Raji (cell line): ENCODE measurements around the gene TBL1X.

Source experiments
- POLR2A ChIP-seq: IDR thresholded peaks from 2 replicates; pipeline ENCODE4 v1.6.1; 2011; ENCODE audit warnings: low read depth, low read length, control low read depth; ENCODE audit not compliant: insufficient read depth

TBL1X gene

GRCh38 chrX:9605484-9605883, 140.6 kb downstream of the TBL1X start:
- TF ChIP-seq POLR2A, result no peak

GRCh38 chrX:9606971-9607370, 142.1 kb downstream of the TBL1X start:
- TF ChIP-seq POLR2A, result no peak

DNA sequence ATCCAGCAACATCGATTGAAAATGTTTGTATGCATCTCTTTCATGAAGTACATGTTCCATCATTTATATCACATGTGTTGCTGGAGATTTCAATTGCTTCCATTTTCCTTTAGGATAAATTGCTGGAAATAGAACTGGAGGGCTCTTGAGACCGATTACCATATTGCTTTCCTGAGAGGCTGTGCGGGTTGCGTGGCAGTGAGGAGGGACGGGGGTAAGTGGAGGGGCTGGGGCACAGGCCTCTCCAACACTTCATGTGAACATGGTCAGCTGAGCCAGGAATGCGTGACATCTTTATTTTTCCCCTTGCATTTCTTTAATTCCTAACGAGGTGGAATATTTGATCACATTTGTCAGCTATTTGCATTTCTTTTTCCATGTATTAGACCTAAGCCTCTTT, 144.6 kb downstream of the TBL1X start:
- TF ChIP-seq POLR2A, result no peak

DNA sequence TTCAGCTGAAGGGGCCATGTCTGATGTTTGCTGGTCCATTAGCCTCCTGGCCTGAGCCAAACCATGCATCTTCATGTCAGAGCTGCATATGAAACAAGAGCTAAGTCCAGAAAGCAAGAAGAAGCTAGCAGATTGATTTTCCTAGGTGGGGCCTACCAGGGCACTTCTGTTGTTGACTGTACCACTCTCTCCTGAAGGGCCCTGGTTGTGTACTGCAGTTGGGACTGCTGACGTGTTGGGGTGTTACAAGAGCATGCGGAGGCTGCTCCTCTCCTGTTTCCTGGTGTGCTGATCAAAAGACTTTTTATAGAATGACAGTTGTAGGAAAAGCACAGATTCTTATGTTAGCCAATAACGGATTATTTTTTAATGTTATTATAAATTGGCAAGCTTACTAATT, 145.1 kb downstream of the TBL1X start:
- no peak for TF ChIP-seq POLR2A

DNA sequence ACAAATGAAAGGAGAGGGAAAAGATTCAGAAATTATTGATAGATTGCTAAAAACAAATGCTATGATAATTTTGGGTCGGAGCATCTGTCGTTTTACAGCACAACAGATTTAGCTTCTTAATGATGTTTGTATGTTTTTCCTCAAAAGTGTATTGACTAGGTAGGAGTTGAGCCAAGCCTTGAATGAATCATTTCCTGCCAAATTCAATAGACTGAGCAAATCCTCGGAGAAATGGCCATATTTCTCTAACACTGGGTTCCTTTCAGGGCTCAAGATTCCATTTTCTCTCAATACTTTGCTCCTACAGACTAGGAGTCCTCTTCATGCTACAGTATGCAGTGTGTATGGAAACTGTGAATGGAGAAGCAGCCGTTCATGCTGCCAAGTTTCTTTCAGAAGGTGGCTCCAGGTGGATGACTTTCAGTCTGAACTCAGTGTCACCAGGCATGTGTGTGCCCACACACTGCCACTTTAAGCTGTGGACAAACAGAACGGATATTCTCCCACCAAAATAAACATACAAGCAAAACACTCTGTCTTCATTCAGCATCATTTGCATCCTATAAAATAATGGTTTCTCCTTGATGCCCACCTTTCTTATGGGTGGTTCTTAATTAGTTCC, 146.0 kb downstream of the TBL1X start:
- no peak for TF ChIP-seq POLR2A

- TF ChIP-seq POLR2A, result no peak
Measured at GRCh38 chrX:9611436-9612145, 146.7 kb downstream of the TBL1X start.

- TF ChIP-seq POLR2A, result no peak
Measured at GRCh38 chrX:9612146-9612505, 147.3 kb downstream of the TBL1X start.

DNA sequence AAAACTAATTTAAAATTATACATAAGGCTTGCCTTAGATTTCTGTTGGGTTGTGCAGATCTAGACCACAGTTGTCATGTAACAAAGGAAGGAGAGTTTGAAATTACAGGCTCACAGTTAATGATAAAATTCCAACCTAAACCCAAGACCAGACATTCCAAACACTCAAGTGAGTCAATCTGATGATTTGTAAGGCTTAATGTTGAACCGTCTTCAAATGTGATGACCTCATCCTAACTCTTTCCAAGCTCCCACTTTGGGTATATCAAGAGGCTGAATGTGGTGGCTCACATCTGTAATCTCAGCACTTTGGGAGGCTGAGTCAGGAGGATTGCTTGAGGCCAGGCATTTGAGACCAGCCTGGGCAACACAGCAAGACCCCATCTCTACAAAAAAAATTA, 149.2 kb downstream of the TBL1X start:
- no peak for TF ChIP-seq POLR2A

DNA sequence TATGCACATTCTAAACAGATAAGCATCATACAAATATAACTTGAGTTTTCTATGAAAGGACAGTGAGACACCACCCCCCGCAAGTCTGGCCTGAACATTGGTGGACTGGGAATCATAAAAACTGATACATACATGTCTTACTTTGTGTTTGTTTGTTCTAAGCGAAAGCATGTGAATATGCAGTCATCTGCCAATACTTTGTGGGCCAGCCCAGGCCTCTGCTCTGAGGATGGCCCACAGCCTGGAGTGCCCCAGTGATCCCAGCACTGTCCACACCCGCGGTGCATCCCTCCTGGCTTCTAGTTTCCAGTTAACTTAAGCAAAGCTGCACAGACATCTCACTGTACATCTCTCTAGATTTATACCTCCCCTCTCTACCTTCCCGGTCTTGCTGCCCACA, 154.3 kb downstream of the TBL1X start:
- TF ChIP-seq POLR2A, result no peak

DNA sequence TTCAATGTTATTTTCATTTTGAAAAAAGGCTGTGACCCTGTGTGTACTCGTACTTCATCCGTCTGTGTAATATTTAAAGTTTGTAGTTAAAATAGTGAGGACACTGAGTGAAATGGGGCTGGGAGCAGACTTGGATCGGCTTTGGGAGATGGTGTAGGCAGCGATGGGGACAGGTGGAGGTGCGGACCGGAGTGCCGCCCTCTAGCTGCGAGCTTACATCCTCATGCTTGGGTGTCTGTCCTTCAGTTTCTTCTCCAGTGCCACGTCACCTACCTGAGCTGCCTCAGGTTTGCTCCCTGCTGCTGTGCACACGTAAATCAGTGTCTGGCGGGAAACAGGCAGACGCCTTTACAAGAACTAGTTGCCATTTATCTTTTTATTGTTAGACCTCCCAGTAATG, 154.7 kb downstream of the TBL1X start:
- no peak for TF ChIP-seq POLR2A

GRCh38 chrX:9622128-9622527, 157.3 kb downstream of the TBL1X start:
- TF ChIP-seq POLR2A, result no peak

DNA sequence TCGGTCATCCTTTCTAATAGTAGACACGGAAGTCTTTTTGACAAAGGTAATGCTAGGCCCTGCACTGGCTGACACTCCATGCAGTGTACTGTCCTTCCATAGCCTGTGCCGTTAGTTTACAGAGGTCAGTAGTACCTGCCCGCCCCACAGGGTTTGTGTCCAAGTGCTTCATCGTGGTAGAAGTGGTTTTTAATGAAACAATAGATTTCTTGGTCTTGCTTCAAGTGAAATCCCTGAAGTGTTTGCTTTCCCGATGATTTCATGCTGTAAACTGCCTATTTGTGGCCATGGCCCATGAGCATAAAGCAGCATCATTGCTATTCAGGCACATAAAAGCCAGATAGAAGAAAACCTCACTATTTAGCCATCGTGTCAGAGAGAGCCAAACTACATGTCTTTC, 161.5 kb downstream of the TBL1X start:
- no peak for TF ChIP-seq POLR2A

GRCh38 chrX:9627922-9628321, 163.1 kb downstream of the TBL1X start:
- TF ChIP-seq POLR2A, result no peak

- no peak for TF ChIP-seq POLR2A
Measured at GRCh38 chrX:9628779-9629493, 164.1 kb downstream of the TBL1X start.

GRCh38 chrX:9634551-9634950, 169.7 kb downstream of the TBL1X start:
- no peak for TF ChIP-seq POLR2A

- TF ChIP-seq POLR2A, result no peak
Measured at GRCh38 chrX:9635368-9635767, 170.5 kb downstream of the TBL1X start.

- no peak for TF ChIP-seq POLR2A
Measured at GRCh38 chrX:9635803-9636202, 170.9 kb downstream of the TBL1X start.

DNA sequence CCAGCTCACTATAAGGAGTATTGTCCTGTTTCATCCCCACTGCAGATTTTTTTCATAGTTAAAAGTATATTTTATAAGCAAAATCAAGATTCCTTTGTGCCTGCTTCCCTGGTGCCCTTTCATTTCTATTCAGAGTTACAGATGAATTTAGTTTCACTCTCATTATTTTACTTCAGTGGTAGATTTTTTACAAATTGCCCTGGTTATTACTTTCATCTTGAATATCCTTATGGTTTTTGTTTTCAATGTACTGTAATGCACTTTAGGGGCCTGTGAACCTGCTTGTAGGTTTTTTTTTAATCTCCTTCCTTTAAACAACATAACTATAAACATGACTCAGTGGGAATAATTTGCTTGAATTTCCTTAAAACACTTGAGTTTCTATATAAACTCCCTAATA, 174.0 kb downstream of the TBL1X start:
- TF ChIP-seq POLR2A, result no peak
